Keratinocyte (primary cell): ENCODE results near the gene CCL15.

Experiments
- EZH2 ChIP-seq: IDR thresholded peaks from one replicate; pipeline ENCODE4 v1.6.1; 2012; ENCODE audit warnings: inconsistent platforms, mild to moderate bottlenecking, low read length, moderate library complexity
- TF ChIP-seq, protein P1 (sequence below), 3 experiments: IDR thresholded peaks in 1 of 3; conservative IDR thresholded peaks in 1 of 3; optimal IDR thresholded peaks in 1 of 3; 2 replicates in 2 of 3; 3 replicates in 1 of 3; pipeline versions ENCODE3 to v1.5.1; 2011; ENCODE audit warnings: low read length in 3 of 3, mild to moderate bottlenecking in 3 of 3, moderate library complexity in 2 of 3, control low read depth in 1 of 3, inconsistent platforms in 1 of 3; ENCODE audit not compliant: insufficient read depth in 2 of 3; ENCODE audit errors: extremely low read depth in 1 of 3

DNA sequence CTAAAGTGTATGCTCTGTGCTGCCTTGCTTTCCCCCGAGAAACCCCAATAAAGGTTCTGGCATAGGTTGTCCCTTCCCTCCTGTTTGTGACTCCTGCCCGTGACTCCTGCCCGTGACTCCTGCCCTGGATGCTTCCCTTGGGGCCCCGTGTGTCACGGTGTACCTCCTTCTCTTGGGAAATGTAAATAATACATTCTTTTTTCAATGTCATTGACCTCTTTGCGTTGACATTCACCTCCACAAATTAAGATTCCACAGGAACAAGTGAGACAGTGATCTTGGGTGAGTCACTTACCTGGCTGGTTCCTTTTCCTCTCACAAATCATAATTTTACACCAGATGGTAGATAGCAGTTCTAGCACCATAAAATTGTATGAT lies 632 bp downstream of the CCL15 start:
- TF ChIP-seq, protein P1, sequence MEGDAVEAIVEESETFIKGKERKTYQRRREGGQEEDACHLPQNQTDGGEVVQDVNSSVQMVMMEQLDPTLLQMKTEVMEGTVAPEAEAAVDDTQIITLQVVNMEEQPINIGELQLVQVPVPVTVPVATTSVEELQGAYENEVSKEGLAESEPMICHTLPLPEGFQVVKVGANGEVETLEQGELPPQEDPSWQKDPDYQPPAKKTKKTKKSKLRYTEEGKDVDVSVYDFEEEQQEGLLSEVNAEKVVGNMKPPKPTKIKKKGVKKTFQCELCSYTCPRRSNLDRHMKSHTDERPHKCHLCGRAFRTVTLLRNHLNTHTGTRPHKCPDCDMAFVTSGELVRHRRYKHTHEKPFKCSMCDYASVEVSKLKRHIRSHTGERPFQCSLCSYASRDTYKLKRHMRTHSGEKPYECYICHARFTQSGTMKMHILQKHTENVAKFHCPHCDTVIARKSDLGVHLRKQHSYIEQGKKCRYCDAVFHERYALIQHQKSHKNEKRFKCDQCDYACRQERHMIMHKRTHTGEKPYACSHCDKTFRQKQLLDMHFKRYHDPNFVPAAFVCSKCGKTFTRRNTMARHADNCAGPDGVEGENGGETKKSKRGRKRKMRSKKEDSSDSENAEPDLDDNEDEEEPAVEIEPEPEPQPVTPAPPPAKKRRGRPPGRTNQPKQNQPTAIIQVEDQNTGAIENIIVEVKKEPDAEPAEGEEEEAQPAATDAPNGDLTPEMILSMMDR (optimal IDR thresholded peaks at IDR 0.05 in 1 of 3, IDR thresholded peaks at IDR 0.05 in 1 of 3, conservative IDR thresholded peaks at IDR 0.05 in 1 of 3; ENCODE audit: extremely low read depth in 1 of 3, insufficient read depth in 2 of 3, low read length in 3 of 3) = no peak
- TF ChIP-seq EZH2 = no peak
